ENCODE measurements around the gene PYGB.

Gene PYGB

DNA sequence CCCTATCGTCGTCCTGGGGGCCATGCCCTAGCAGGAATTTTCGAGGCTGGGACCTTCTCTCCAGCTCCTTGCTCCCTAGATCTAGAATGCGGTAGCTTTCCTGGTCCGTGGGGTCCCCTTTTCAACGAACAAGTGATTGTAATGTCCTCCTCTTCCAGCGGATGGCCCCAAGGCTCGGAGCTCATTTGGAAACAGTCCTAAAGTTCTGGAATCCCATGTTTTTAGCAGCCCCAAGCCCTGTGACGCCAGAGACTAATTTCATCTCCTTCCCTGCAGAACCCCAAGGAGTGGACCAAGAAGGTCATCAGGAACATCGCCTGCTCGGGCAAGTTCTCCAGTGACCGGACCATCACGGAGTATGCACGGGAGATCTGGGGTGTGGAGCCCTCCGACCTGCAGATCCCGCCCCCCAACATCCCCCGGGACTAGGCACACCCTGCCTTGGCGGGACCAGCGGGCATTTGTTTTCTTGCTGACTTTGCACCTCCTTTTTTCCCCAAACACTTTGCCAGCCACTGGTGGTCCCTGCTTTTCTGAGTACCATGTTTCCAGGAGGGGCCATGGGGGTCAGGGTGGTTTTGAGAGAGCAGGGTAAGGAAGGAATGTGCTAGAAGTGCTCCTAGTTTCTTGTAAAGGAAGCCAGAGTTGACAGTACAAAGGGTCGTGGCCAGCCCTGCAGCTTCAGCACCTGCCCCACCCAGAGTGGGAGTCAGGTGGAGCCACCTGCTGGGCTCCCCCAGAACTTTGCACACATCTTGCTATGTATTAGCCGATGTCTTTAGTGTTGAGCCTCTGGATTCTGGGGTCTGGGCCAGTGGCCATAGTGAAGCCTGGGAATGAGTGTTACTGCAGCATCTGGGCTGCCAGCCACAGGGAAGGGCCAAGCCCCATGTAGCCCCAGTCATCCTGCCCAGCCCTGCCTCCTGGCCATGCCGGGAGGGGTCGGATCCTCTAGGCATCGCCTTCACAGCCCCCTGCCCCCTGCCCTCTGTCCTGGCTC, 48.5 kb downstream of the PYGB start:
- H3K4me3 ChIP-seq (ENCODE audit: low read depth, low read length) = no peak overlapping the region
- DNase-seq = no peak
- H3K27ac ChIP-seq = no peak overlapping the region
- no peaks in the 10 kb centered on the region for H3K27me3 ChIP-seq (replicated peaks)
- TF ChIP-seq, protein P1, sequence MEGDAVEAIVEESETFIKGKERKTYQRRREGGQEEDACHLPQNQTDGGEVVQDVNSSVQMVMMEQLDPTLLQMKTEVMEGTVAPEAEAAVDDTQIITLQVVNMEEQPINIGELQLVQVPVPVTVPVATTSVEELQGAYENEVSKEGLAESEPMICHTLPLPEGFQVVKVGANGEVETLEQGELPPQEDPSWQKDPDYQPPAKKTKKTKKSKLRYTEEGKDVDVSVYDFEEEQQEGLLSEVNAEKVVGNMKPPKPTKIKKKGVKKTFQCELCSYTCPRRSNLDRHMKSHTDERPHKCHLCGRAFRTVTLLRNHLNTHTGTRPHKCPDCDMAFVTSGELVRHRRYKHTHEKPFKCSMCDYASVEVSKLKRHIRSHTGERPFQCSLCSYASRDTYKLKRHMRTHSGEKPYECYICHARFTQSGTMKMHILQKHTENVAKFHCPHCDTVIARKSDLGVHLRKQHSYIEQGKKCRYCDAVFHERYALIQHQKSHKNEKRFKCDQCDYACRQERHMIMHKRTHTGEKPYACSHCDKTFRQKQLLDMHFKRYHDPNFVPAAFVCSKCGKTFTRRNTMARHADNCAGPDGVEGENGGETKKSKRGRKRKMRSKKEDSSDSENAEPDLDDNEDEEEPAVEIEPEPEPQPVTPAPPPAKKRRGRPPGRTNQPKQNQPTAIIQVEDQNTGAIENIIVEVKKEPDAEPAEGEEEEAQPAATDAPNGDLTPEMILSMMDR (IDR thresholded peaks at IDR 0.05; ENCODE audit: low read depth, low read length, missing control alignments) = peak; percentile 61
- in situ Hi-C loops (cut with HindIII; ENCODE audit: low pct_ligation_motif_present, low sequenced_read_pairs) = no loop called here
- peaks cover 61% of the 10 kb centered on the region for H3K36me3 ChIP-seq (replicated peaks)

DNA sequence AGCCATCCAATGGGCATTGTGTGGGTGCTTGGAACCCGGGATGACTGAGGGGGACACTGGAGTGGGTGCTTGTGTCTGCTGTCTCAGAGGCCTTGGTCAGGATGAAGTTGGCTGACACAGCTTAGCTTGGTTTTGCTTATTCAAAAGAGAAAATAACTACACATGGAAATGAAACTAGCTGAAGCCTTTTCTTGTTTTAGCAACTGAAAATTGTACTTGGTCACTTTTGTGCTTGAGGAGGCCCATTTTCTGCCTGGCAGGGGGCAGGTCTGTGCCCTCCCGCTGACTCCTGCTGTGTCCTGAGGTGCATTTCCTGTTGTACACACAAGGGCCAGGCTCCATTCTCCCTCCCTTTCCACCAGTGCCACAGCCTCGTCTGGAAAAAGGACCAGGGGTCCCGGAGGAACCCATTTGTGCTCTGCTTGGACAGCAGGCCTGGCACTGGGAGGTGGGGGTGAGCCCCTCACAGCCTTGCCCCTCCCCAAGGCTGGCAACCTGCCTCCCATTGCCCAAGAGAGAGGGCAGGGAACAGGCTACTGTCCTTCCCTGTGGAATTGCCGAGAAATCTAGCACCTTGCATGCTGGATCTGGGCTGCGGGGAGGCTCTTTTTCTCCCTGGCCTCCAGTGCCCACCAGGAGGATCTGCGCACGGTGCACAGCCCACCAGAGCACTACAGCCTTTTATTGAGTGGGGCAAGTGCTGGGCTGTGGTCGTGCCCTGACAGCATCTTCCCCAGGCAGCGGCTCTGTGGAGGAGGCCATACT, 49.4 kb downstream of the PYGB start:
- in situ Hi-C loops (cut with HindIII; ENCODE audit: low pct_ligation_motif_present, low sequenced_read_pairs) = no loop called here
- no peak overlapping the region for H3K27ac ChIP-seq
- TF ChIP-seq, protein P1 (IDR thresholded peaks at IDR 0.05; ENCODE audit: low read depth, low read length, missing control alignments) = peak; percentile 0
- H3K4me3 ChIP-seq (ENCODE audit: low read depth, low read length) = no peak overlapping the region
- no peaks in the 10 kb centered on the region for H3K27me3 ChIP-seq (replicated peaks)
- H3K36me3 ChIP-seq (replicated peaks) = peaks cover 60% of the 10 kb centered on the region
- no peak for DNase-seq

DNA sequence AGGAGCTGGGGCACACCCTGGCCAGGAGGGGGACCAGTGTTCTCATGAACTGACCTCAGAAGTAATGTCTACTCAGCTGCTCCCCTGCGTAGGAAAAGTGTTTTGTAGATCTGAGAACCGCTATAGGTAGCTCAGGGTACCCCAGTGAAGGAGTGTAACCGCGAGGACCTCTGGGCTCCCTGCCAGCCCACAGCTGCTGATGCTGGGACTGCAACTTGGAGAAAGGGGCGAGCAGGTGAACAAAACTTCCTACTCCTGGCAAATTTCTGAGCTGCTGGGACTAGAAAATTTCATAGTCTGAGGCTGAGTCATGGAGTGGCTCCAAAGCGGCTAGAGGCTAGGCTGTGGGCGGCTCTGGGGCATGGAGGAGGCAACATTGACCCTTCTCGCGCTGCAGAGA, 51.9 kb downstream of the PYGB start:
- peaks cover 51% of the 10 kb centered on the region for H3K36me3 ChIP-seq (replicated peaks)

DNA sequence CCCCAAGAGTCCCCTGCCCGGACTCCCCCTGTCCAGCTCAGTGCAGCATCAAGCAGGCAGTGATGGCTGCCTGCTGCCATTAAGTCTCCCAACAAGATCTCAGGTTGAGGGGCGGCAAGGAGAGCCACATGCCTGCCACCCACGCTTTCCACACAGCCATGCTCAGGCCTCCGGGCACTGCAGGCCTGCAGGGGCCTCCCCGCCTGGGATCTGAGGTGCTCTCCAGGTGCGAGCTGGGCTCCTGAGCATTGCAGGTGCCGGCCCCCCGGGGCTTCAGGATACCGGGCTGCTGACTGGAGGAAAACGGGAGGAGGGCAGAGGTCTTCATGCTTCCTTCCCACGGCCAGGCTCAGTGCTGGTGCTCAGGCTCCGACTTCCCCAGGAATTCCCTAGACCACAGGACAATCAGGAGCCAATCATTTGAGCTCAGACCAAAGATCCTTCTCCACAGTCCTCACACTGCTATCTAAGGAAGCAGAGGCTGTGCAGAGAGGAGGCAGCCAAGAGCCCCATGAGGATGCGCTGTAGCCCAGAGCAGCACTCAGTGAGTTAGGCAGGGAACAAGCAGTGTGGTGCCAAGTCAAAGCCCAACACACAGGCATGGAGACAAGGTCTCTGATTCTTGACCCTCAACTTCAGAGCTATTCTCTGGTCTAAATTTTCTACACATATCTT, 52.7 kb downstream of the PYGB start:
- in situ Hi-C loops (cut with HindIII; ENCODE audit: low pct_ligation_motif_present, low sequenced_read_pairs) = no loop called here
- no peak overlapping the region for H3K4me3 ChIP-seq (ENCODE audit: low read depth, low read length)
- H3K36me3 ChIP-seq (replicated peaks) = peaks cover 42% of the 10 kb centered on the region
- TF ChIP-seq, protein P1 (IDR thresholded peaks at IDR 0.05; ENCODE audit: low read depth, low read length, missing control alignments) = peak; percentile 57
- peak overlapping the region; percentile 35 for H3K27ac ChIP-seq
- peak; percentile 38 for DNase-seq
- H3K27me3 ChIP-seq (replicated peaks) = no peaks in the 10 kb centered on the region

More for the DNA sequence above, 51.9 kb downstream of the PYGB start:
- H3K4me3 ChIP-seq (ENCODE audit: low read depth, low read length) = no peak overlapping the region
- H3K27me3 ChIP-seq (replicated peaks) = no peaks in the 10 kb centered on the region
- in situ Hi-C loops (cut with HindIII; ENCODE audit: low pct_ligation_motif_present, low sequenced_read_pairs) = no loop called here
- peak overlapping the region; percentile 35 for H3K27ac ChIP-seq
- peak; percentile 37 for DNase-seq
- TF ChIP-seq, protein P1 (IDR thresholded peaks at IDR 0.05; ENCODE audit: low read depth, low read length, missing control alignments) = no peak

DNA sequence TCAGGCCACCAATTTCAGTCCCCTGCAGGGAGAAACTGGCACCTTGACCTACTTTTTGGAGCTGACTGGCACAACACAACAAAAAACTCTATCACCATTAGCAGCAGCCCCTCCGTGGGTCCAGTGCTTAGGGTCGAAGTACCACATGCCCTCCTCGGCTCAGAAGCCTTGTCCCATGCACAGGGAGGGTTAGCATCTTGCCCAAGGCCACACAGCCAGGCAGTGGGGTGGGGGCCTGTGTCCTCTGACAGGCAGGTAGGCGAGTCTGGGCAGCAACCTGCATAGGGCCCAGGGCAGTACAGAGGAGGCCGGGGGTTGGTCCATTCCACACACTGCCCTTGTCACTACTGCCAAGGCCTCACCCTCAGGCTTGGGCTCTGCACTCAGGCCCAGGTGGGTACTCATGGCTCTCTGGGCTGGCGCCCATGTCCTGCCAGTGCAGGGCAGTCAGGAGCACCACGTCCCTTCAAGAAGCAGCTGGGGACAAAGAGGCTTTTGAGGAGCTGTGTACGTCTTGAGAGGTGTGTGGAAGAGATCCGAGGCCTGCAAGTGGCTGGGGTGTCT, 53.6 kb downstream of the PYGB start:
- H3K36me3 ChIP-seq (replicated peaks) = peaks cover 34% of the 10 kb centered on the region
- DNase-seq = no peak
- TF ChIP-seq, protein P1 (IDR thresholded peaks at IDR 0.05; ENCODE audit: low read depth, low read length, missing control alignments) = no peak

More for the DNA sequence above, 53.6 kb downstream of the PYGB start:
- Histone ChIP-seq H3K27me3 (replicated peaks) (no peaks in the 10 kb centered on the region), H3K4me3 (ENCODE audit: low read depth, low read length) (no peak overlapping the region), H3K27ac (no peak overlapping the region)
- in situ Hi-C loops (cut with HindIII; ENCODE audit: low pct_ligation_motif_present, low sequenced_read_pairs) = no loop called here

Data from brain microvascular endothelial cell (primary cell).